ENCODE measurements around the gene PDCD11. TPM values are rescaled to one million over a fixed set of nuclear protein-coding genes. Genes with fewer than 3 reads are reported as not detected.
A peak's percentile ranks its signal among the peaks of the same experiment; 100 is the strongest.

PDCD11 gene
- total and polyA plus RNA-seq, 2 experiments from 2014 or later = 14.8 to 15.5 TPM

GRCh38 chr10:103396789-103397087, 312 bp downstream of the PDCD11 start:
- TF ChIP-seq EZH2phosphoT487 (IDR thresholded peaks at IDR 0.05; ENCODE audit: low read depth, severe bottlenecking, unreplicated experiment) (no peak), EZH2 (IDR thresholded peaks at IDR 0.05; ENCODE audit: borderline replicate concordance) (no peak), CTCF (IDR thresholded peaks at IDR 0.05; ENCODE audit: poor library complexity) (no peak)
- H2AFZ ChIP-seq = peak overlapping the region; percentile 66
- 0% methylated on average over 8 of the region's 8 CpGs for WGBS (ENCODE audit: low lambda C conversion rate, missing lambda C conversion rate)

DNA sequence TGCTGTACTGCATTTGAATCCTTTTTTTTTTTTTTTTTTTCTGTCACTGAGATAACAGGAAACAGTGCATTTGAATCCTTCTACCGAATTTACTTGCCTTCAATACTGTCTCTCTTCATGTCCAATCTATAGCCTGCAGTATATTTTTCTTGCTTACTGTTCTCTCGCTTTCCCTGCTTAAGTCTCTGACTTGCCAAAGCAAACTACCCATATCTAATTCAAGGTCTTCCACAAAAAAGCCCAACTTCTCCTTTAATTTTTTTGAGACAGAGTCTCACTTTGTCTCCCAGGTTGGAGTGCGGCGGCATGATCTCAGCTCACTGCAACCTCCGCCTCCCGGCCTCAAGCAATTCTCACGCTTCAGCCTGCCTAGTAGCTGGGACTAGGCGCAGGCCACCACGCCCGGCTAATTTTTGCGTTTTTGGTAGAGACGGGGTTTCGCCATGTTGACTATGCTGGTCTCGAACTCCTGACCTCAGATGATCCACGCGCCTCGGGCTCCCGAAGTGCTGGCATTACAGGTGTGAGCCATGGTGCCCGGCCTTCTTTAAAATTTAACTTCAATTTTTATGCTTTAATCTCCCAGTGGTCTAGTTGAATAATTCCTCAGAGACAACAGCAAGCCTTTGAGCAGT, 882 bp downstream of the PDCD11 start:
- WGBS (ENCODE audit: low lambda C conversion rate, missing lambda C conversion rate) = 72% methylated on average over 19 of the region's 19 CpGs
- peak overlapping the region; percentile 83 for H3K4me2 ChIP-seq
- no peaks in the 10 kb centered on the region for H3K36me3 ChIP-seq (replicated peaks; ENCODE audit: insufficient read depth, low read depth)
- H3K4me1 ChIP-seq (ENCODE audit: insufficient read depth) = peaks cover 14% of the 10 kb centered on the region
- no peaks in the 10 kb centered on the region for H3K9me2 ChIP-seq (replicated peaks; ENCODE audit: insufficient read depth)
- no peak for TF ChIP-seq EZH2phosphoT487 (IDR thresholded peaks at IDR 0.05; ENCODE audit: low read depth, severe bottlenecking, unreplicated experiment)
- no peak for TF ChIP-seq CTCF (IDR thresholded peaks at IDR 0.05; ENCODE audit: poor library complexity)
- TF ChIP-seq EZH2 (IDR thresholded peaks at IDR 0.05; ENCODE audit: borderline replicate concordance) = no peak
- H3K27me3 ChIP-seq = no peaks in the 10 kb centered on the region
- peak overlapping the region; percentile 46 for H3K4me3 ChIP-seq
- H3K9me3 ChIP-seq (ENCODE audit: low read depth) = no peaks in the 10 kb centered on the region
- H2AFZ ChIP-seq = peak overlapping the region; percentile 66
- DNase-seq (ENCODE audit: low spot score) = no peak
- H4K20me1 ChIP-seq (ENCODE audit: insufficient read depth, poor library complexity, severe bottlenecking) = peaks cover 3% of the 10 kb centered on the region
- H3K79me2 ChIP-seq = peaks cover 62% of the 10 kb centered on the region
- peak overlapping the region; percentile 35 for H3K27ac ChIP-seq

More at GRCh38 chr10:103396789-103397087, 312 bp downstream of the PDCD11 start:
- peaks cover 9% of the 10 kb centered on the region for H4K20me1 ChIP-seq (ENCODE audit: insufficient read depth, poor library complexity, severe bottlenecking)
- H3K9me2 ChIP-seq (replicated peaks; ENCODE audit: insufficient read depth) = no peaks in the 10 kb centered on the region
- peaks cover 14% of the 10 kb centered on the region for H3K4me1 ChIP-seq (ENCODE audit: insufficient read depth)
- no peaks in the 10 kb centered on the region for H3K27me3 ChIP-seq
- peak overlapping the region; percentile 83 for H3K4me2 ChIP-seq
- no peak for DNase-seq (ENCODE audit: low spot score)
- no peaks in the 10 kb centered on the region for H3K36me3 ChIP-seq (replicated peaks; ENCODE audit: insufficient read depth, low read depth)
- H3K4me3 ChIP-seq = peak overlapping the region; percentile 46
- peaks cover 68% of the 10 kb centered on the region for H3K79me2 ChIP-seq
- H3K9me3 ChIP-seq (ENCODE audit: low read depth) = no peaks in the 10 kb centered on the region
- H3K27ac ChIP-seq = peak overlapping the region; percentile 35

- no peak for DNase-seq (ENCODE audit: low spot score)
- Histone ChIP-seq H3K4me2 (no peak overlapping the region), H4K20me1 (ENCODE audit: insufficient read depth, poor library complexity, severe bottlenecking) (no peaks in the 10 kb centered on the region), H2AFZ (no peak overlapping the region), H3K27me3 (no peaks in the 10 kb centered on the region), H3K36me3 (replicated peaks; ENCODE audit: insufficient read depth, low read depth) (no peaks in the 10 kb centered on the region), H3K27ac (no peak overlapping the region), H3K4me1 (ENCODE audit: insufficient read depth) (no peaks in the 10 kb centered on the region), H3K9me3 (ENCODE audit: low read depth) (no peaks in the 10 kb centered on the region), H3K9me2 (replicated peaks; ENCODE audit: insufficient read depth) (no peaks in the 10 kb centered on the region), H3K79me2 (no peaks in the 10 kb centered on the region), H3K4me3 (no peak overlapping the region)
- TF ChIP-seq CTCF (IDR thresholded peaks at IDR 0.05; ENCODE audit: poor library complexity) (no peak), EZH2 (IDR thresholded peaks at IDR 0.05; ENCODE audit: borderline replicate concordance) (no peak), EZH2phosphoT487 (IDR thresholded peaks at IDR 0.05; ENCODE audit: low read depth, severe bottlenecking, unreplicated experiment) (no peak)
- 96% methylated on average over 2 of the region's 2 CpGs for WGBS (ENCODE audit: low lambda C conversion rate, missing lambda C conversion rate)
Observed at GRCh38 chr10:103413564-103413963, 17.1 kb downstream of the PDCD11 start.
